Esophagus (tissue), 2 donors: ENCODE results near the gene VAV2. TPM values are rescaled to one million over a fixed set of nuclear protein-coding genes. Genes with fewer than 3 reads are reported as not detected.

ENCODE experiments used
- H3K27ac ChIP-seq, 2 donors: one replicate each; pipeline ENCODE4 v1.5.1; 2013; ENCODE audit warnings: low read depth in 2 of 2, mild to moderate bottlenecking in 2 of 2, inconsistent platforms in 1 of 2, low read length in 1 of 2, moderate library complexity in 1 of 2
- H3K27me3 ChIP-seq, 2 donors: one replicate each; pipeline ENCODE4 v1.6.1; 2013; ENCODE audit warnings: low read length in 2 of 2, control low read depth in 1 of 2, mild to moderate bottlenecking in 1 of 2; ENCODE audit not compliant: insufficient read depth in 2 of 2, control insufficient read depth in 1 of 2
- H3K36me3 ChIP-seq, 2 donors: one replicate each; pipeline ENCODE4 v1.6.1; 2013; ENCODE audit warnings: low read length in 1 of 2; ENCODE audit not compliant: control insufficient read depth in 2 of 2, insufficient read depth in 2 of 2
- H3K4me1 ChIP-seq, 2 donors: one replicate each; pipeline ENCODE4 v1.6.1; 2013; ENCODE audit warnings: low read length in 1 of 2; ENCODE audit not compliant: control insufficient read depth in 2 of 2, insufficient read depth in 2 of 2
- H3K4me3 ChIP-seq, 2 donors: one replicate each; pipeline ENCODE4 v1.5.1; 2013; ENCODE audit warnings: low read length in 2 of 2, mild to moderate bottlenecking in 2 of 2, low read depth in 1 of 2, moderate library complexity in 1 of 2
- H3K9me3 ChIP-seq, 2 donors: one replicate each; pipeline ENCODE4 v1.6.1; 2013; ENCODE audit warnings: mild to moderate bottlenecking in 2 of 2, low read depth in 1 of 2, low read length in 1 of 2, moderate library complexity in 1 of 2; ENCODE audit not compliant: control insufficient read depth in 2 of 2, insufficient read depth in 1 of 2
- WGBS, 2 donors: extraction: QIAGEN DNeasy Blood & Tissue Kit; methylation state at CpG; one replicate each; pipeline ENCODE4 v1.1.7; 2013; 5-methylcytosine and 5-hydroxymethylcytosine counted together
- polyA plus RNA-seq, 2 donors: library from polyadenylated mRNA; stranded (reverse); fragments of 200-250 nt; gene quantifications; one replicate each; pipeline ENCODE4 v1.2.3, GENCODE V29; 2013
- donor health status: healthy with polysubstance abuse.
- donor health status: Bipolar disorder and iron deficiency.

VAV2 gene
- polyA plus RNA-seq, 2 donors: 4.8 to 5.0 TPM

DNA sequence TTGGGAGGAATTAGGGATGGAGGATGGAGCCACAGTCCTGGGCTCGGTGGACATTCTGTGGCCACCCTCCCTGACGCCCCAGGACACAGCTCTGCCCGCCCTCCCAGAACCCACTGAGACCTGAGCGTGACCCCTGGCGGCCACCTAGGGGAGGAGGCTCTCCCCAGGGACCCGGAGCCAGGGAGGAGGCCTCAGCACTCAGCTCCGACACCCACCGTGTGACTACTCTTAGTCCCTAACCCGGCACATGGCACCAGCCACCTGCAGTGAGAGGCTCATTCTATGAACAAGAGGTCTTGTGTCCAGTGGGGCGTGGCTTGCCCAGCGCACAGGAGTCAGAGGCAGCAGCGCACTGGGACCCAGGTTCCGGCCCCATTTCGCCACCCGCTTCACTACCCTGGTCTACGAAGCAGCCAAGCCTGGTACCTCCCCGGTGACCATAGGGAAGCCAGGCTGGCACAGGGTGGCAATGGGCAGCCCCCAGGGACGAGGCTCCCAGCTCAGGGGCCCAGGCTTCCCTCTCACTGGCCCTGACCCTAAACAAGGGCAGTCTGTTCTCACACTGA lies 264.2 kb downstream of the VAV2 start:
- H3K4me1 ChIP-seq: peaks cover 0 to 3% of the 10 kb centered on the region in 2 donors
- 84 to 86% methylated on average over 16 to 18 of the region's 18 CpGs for WGBS, 2 donors
- H3K27me3 ChIP-seq: no peaks in the 10 kb centered on the region
- H3K27ac ChIP-seq: no peak overlapping the region
- H3K4me3 ChIP-seq: no peak overlapping the region
- no peaks in the 10 kb centered on the region for H3K36me3 ChIP-seq
- H3K9me3 ChIP-seq: no peaks in the 10 kb centered on the region

- Histone ChIP-seq H3K27ac (no peak overlapping the region), H3K9me3 (no peaks in the 10 kb centered on the region), H3K36me3 (no peaks in the 10 kb centered on the region), H3K4me3 (no peak overlapping the region), H3K27me3 (no peaks in the 10 kb centered on the region), H3K4me1 (peaks cover 0 to 3% of the 10 kb centered on the region in 2 donors)
- 59 to 63% methylated on average over 10 of the region's 10 CpGs for WGBS, 2 donors
These were observed 264.7 kb downstream of the VAV2 start for GRCh38 chr9:133727277-133727875.

DNA sequence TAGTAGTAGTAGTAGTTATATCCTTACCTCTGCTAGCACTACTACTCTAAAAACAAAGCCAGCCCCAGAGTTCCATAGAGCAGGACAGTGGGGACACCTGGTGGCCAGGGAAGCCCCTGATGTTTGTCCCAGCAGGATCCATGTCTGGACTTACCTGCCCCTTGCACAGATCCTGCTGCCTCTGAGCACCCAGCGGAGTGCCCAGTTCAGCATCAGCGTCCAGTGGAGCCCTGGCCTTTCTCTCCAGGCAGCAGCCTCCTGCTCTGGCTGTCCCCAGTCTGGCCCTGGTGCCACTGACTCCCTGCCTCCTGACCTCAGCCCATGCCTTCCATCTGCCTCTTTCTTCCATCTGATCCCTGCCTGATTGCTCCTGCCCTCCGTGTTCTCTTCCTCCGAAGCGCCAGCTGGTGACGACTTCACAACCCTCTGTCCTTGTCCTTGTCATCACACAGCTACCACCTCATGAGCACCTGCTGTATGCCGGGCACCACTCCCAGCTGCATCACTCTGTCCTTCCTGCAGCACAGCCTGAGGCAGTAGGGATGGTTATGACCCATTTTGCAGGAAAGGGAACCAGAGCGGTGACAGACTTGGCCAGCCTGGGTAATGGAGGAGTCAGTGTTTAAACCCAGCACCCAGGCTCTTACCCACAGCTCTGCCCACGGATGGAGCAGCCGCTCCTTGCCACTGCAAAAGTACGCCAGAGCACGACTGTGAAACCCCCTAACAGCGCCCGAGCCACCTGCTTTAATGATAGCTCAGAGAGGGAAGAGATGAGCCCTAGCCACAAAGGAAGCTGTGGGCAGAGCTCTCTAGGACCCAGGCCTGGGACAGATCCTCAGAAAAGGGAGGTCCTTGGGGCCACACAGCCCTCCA lies 265.5 kb downstream of the VAV2 start:
- 66 to 68% methylated on average over 14 of the region's 14 CpGs for WGBS, 2 donors
- Histone ChIP-seq H3K9me3 (no peaks in the 10 kb centered on the region), H3K27me3 (no peaks in the 10 kb centered on the region)

GRCh38 chr9:133725886-133726285 lies 266.2 kb downstream of the VAV2 start:
- Histone ChIP-seq H3K9me3 (no peaks in the 10 kb centered on the region), H3K27me3 (no peaks in the 10 kb centered on the region), H3K36me3 (no peaks in the 10 kb centered on the region), H3K4me1 (peaks cover 0 to 3% of the 10 kb centered on the region in 2 donors), H3K27ac (no peak overlapping the region), H3K4me3 (no peak overlapping the region)
- 73 to 78% methylated on average over 7 of the region's 7 CpGs for WGBS, 2 donors

More for the DNA sequence above, 265.5 kb downstream of the VAV2 start:
- Histone ChIP-seq H3K27ac (no peak overlapping the region), H3K4me1 (peaks cover 0 to 3% of the 10 kb centered on the region in 2 donors), H3K36me3 (no peaks in the 10 kb centered on the region), H3K4me3 (no peak overlapping the region)

GRCh38 chr9:133718563-133719315 lies 273.4 kb downstream of the VAV2 start:
- Histone ChIP-seq H3K9me3 (no peaks in the 10 kb centered on the region), H3K4me1 (no peaks in the 10 kb centered on the region), H3K4me3 (no peak overlapping the region), H3K36me3 (no peaks in the 10 kb centered on the region), H3K27ac (no peak overlapping the region), H3K27me3 (no peaks in the 10 kb centered on the region)
- 90 to 91% methylated on average over 15 of the region's 15 CpGs for WGBS, 2 donors

- no peaks in the 10 kb centered on the region for H3K9me3 ChIP-seq
- no peak overlapping the region for H3K27ac ChIP-seq
- no peaks in the 10 kb centered on the region for H3K36me3 ChIP-seq
- no peaks in the 10 kb centered on the region for H3K4me1 ChIP-seq
- H3K27me3 ChIP-seq: no peaks in the 10 kb centered on the region
- 89 to 92% methylated on average over 20 of the region's 20 CpGs for WGBS, 2 donors
- H3K4me3 ChIP-seq: no peak overlapping the region
These were observed 274.8 kb downstream of the VAV2 start for GRCh38 chr9:133717113-133718031.

DNA sequence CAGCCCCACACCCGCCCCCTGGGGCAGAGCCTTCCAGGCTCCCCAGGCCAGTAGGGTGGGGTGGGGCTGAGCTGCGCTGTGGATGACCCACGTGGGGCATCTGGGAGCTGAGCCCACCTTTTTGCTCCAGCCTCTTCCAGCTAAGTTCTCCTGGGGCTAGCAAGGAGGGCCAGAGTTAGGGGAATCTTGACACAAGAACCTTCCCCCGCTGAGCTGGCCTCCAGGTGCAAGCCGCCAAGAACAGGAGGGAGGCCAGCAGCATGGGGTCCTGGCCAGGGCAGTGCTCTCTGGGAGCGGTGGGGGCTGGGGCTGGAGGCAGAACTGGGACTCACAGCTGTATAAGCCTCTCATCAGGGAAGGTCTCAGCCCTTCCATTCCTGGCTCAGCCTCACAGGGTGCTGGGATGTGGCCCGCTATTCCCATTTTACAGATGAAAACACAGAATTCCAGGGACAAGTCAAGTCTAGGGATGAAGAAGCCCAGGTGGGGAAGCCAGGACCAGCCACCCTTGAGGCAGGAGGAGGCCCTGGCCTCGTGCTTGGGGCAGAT lies 275.5 kb downstream of the VAV2 start:
- no peak overlapping the region for H3K4me3 ChIP-seq
- no peaks in the 10 kb centered on the region for H3K9me3 ChIP-seq
- no peak overlapping the region for H3K27ac ChIP-seq
- H3K36me3 ChIP-seq: no peaks in the 10 kb centered on the region
- WGBS, 2 donors: 69 to 70% methylated on average over 8 of the region's 8 CpGs
- H3K4me1 ChIP-seq: no peaks in the 10 kb centered on the region
- H3K27me3 ChIP-seq: no peaks in the 10 kb centered on the region

DNA sequence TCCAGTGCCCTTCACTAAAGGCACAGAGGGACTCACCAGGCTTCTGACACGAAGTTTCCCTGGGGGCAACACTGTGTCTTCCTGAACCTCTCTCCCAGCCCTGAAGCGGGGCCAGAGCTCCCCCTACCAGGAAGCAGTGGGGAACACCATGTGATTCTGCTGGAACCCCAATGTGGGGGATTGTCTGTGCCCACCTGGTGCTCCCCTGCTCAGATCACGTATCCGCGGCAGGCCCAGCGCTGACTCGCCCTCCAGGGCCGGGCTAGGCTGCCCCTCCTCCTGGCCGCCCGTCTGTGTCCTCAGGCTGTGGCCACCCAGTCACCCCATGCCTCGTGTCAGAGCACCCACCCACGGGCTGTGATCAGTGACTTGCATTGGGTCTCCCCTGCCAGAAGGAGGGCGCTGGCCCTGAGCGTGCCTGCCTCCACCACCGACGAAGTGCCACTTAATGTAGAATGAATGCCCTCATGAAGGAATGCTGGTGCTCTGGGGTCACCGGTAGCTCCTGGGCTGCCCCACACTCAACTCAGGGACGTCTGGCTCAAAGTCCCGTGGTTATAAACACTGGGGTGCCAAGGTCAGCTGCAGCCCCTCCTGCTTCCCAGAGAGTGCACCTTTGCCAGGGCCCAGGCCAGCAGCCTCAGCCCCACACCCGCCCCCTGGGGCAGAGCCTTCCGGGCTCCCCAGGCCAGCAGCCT lies 276.1 kb downstream of the VAV2 start:
- Histone ChIP-seq H3K27ac (no peak overlapping the region), H3K9me3 (no peaks in the 10 kb centered on the region), H3K4me1 (no peaks in the 10 kb centered on the region), H3K27me3 (no peaks in the 10 kb centered on the region), H3K4me3 (no peak overlapping the region), H3K36me3 (no peaks in the 10 kb centered on the region)
- 57 to 66% methylated on average over 21 of the region's 21 CpGs for WGBS, 2 donors
